CD4-positive, alpha-beta T cell treated with Interleukin-17A for 1 hour (primary cell): ENCODE data around the gene FGF14.
"Not testable (repeated sequence)": the region's sequence is repeated elsewhere in the genome, so short reads cannot be mapped to it uniquely, and the experiment has no call there.

Experiments used
- DNase-seq: peaks from one replicate; pipeline ENCODE4 v3.0.0-alpha.2; 2020

The FGF14 gene

GRCh38 chr13:102187313-102187712 is 214.5 kb downstream of the FGF14 start:
- no peak for DNase-seq

DNA sequence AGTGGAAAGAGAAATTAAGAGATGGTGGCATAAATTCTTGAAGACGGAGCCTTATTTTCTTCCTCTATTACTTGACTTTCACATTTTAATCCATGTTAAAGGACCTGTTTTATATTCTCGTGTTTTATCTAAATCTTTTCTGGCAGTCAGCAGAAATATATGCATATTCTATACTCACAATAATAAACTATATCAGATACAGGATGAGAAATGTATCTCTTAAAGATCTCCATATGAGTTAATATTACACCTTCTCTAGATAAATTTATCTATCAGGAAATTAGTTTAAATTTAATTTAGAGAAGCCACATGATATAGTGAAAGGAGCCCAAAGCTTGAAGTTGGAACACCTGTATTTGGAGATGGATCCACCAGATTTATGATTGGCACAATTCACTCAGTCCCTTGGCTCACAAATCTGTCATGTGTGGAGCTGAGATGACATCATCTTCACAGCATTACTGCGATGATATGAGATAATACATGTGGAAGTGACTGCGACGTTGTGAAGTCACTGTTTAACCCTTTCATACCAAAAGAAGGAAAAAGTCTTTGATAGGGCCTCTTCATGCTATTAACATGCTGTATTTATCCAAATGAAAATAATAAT is 216.4 kb downstream of the FGF14 start:
- no peak for DNase-seq

- DNase-seq = no peak
Observed at GRCh38 chr13:102183509-102184182, 218.2 kb downstream of the FGF14 start.

- no peak for DNase-seq
Observed at GRCh38 chr13:102182170-102182569, 219.7 kb downstream of the FGF14 start.

DNA sequence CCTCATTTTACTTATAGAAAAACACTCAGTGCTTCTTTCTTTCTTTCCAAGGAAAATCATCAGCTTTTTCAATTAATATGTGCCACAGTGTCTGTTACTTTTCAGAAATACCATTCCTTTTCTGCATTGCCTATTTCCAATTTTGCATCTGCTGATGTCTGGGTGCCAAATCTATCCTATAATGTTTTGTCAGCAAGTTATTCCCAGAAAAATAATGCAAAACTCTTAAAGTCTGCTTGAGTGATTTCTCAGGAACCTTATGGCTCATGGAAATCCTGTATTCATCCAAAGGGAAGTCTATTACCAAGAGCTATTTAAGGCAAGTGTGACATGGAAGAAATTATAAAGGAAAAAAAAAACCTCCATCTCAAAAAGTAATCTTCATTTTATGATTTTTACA is 224.4 kb downstream of the FGF14 start:
- no peak for DNase-seq

DNA sequence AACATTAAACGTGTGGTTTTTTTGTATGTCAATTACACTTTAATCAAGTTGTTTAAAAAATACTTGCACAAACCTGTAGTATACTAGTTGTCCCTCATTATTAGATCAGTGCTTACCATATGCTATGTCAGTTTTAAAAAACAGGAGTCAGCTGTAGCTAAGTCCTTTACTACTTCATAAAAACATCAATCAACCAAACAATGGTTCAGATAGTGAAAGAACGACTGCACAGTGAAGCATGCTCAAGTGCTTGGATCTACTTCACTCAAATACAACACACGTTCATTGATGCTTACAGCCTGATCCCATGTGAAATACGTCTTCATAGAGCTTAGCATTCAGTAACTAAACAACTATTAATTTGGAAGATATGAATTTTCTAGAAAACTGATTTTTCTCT is 225.0 kb downstream of the FGF14 start:
- DNase-seq = no peak

GRCh38 chr13:102172406-102172805 is 229.4 kb downstream of the FGF14 start:
- DNase-seq = no peak

DNA sequence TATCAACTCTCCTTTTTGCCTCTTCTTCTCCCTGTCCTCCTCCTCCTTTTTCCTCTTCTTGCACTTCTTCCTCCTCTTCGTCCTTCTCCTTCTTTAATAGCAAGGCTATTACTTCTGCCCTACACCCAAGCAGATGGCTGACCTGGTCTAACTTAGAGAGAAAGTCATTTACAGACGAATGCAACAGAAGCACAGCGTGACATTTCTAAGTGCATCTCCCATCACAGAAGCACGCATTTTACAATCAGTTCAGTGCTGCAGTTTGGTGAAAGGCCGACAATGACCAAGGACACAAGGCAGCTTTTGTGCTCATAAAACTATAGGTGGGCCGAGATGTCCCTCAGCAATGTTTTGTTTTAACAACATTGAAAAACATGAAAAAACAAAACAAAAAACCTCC is 231.5 kb downstream of the FGF14 start:
- no peak for DNase-seq

- no peak for DNase-seq
Observed at GRCh38 chr13:102169471-102170015, 232.3 kb downstream of the FGF14 start.

GRCh38 chr13:102152790-102153189 is 249.1 kb downstream of the FGF14 start:
- DNase-seq = no peak

DNA sequence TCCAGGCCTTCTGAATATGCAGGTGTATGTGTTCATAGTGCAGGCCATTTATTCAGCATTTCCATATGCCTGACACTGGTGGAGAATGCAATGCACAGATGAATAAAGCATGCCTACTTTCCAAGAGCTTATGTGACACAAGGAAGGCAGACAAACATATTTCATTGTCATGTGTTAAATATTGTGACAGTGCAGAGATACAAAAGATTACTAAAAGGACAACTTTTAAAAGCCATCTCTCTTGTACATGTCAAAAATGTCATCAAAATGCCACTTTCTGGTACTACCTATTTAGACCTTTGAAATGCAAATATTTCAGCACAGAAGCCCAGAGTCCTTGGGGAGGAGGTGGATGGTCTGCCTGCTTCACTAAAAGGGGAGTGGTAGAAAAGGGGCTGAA is 254.5 kb downstream of the FGF14 start:
- DNase-seq = no peak

DNA sequence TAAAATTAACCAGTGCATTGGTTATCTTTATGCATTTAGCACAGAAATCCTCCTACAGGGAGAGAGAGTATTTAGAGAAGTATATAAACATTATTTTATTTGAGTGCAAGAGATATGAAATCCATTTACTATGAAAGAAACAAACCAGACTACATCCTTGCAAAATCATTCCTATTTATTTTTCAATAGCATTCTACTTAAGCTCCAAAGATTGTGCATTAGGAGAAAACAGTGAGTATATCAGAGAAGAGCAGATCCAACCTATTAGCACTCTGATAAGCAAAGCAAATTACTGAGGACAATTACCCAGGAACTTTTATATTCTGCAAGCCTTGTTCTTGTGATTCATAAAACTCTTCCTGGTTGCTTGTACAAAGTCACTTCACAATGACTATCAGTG is 256.1 kb downstream of the FGF14 start:
- DNase-seq = no peak

GRCh38 chr13:102142473-102142826 is 259.4 kb downstream of the FGF14 start:
- no peak for DNase-seq

- DNase-seq = no peak
Observed at GRCh38 chr13:102141625-102142472, 260.0 kb downstream of the FGF14 start.

GRCh38 chr13:102139626-102140025 is 262.2 kb downstream of the FGF14 start:
- no peak for DNase-seq

GRCh38 chr13:102138635-102139190 is 263.1 kb downstream of the FGF14 start:
- no peak for DNase-seq

GRCh38 chr13:102137904-102138303 is 263.9 kb downstream of the FGF14 start:
- not testable (repeated sequence) for DNase-seq

GRCh38 chr13:102136735-102137296 is 265.0 kb downstream of the FGF14 start:
- DNase-seq = no peak

DNA sequence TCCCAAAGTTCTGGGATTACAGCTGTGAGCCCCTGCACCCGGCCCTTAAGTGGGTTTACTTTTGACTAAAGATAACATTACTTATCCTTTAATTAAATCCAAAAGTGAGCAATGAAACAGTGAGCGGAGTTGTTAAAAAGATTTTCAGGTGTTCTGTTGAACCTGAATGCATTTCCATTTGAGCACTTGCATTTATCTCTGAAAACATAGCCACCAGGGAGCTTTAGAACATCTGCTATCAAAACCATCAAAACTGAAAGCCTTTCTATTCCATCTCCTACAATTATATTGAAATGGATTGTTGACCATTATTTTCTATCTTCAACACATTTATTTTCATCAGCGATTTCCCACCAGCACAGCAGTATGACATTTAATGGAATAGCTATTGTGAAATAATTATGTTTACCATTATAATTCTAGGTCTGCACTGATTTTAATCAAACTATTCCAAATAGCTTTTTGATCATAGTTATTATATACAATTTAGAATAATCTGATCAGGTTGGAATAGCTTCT is 269.0 kb downstream of the FGF14 start:
- no peak for DNase-seq

- no peak for DNase-seq
Observed at GRCh38 chr13:102131246-102131645, 270.6 kb downstream of the FGF14 start.

DNA sequence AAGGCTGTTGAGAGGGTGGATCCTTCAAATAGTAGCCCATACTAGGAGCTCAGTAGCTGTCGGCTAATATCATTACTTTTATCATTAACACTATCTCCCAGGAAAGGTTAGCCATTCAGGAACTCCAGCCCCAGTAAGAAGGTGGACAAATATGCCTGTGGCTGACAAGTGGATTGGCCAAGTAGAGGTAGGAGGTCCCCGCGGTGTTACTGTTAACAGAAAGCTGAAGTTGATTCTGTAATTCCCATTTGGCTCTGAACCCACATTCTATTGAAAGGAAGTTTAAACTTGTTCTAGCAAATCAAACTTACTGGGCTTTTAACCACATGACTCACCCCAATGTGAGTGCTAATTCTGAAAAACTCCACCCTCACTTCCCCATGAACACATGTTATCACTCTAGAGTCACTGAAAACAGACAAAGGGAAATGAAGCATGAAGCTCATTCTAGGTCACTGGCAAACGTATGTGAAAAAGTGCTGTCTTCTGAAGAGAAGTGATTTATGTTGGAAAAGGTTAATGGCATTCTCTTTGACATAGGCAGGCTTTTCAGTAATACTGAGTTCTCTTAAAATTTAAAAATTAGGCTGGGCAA is 273.5 kb downstream of the FGF14 start:
- no peak for DNase-seq

- no peak for DNase-seq
Observed at GRCh38 chr13:102127153-102127552, 274.7 kb downstream of the FGF14 start.
